Neural progenitor cell (in vitro differentiated cells): Measurements from ENCODE around the gene MACROD2. TPM values are rescaled to one million over a fixed set of nuclear protein-coding genes. Genes with fewer than 3 reads are reported as not detected.

Source experiments
- DNase-seq: peaks from one replicate; pipeline ENCODE4 v3.0.0-alpha.2; 2016; ENCODE audit warnings: low spot score
- H2AFZ ChIP-seq: fragments of 200-600 bp; sonication (generic); replicated peaks from 2 replicates; pipeline ENCODE4 v1.6.1; 2016; ENCODE audit warnings: antibody characterized with exemption
- H3F3A ChIP-seq: fragments of 200-600 bp; sonication (generic); 2 replicates; pipeline ENCODE4 v1.6.1; 2016; ENCODE audit warnings: antibody characterized with exemption, low read depth
- H3K27ac ChIP-seq: fragments of 200-600 bp; sonication (generic); 2 replicates; pipeline ENCODE4 v1.5.1; 2016; ENCODE audit warnings: mild to moderate bottlenecking
- H3K27me3 ChIP-seq: fragments of 200-600 bp; sonication (generic); 2 replicates; pipeline ENCODE4 v1.6.1; 2016; ENCODE audit warnings: mild to moderate bottlenecking, moderate library complexity
- H3K36me3 ChIP-seq: fragments of 200-600 bp; sonication (generic); 2 replicates; pipeline ENCODE4 v1.5.1; 2016
- H3K4me1 ChIP-seq: fragments of 200-600 bp; sonication (generic); 2 replicates; pipeline ENCODE4 v1.6.1; 2016; ENCODE audit warnings: mixed run types
- H3K4me2 ChIP-seq: fragments of 200-600 bp; sonication (generic); 2 replicates; pipeline ENCODE4 v1.6.1; 2016
- H3K4me3 ChIP-seq: fragments of 200-600 bp; sonication (generic); 2 replicates; pipeline ENCODE4 v1.5.1; 2016
- H3K79me2 ChIP-seq: fragments of 200-600 bp; sonication (generic); 2 replicates; pipeline ENCODE4 v1.6.1; 2016; ENCODE audit warnings: low read depth
- H3K9ac ChIP-seq: fragments of 200-600 bp; sonication (generic); 2 replicates; pipeline ENCODE4 v1.6.1; 2016
- H3K9me3 ChIP-seq: fragments of 200-600 bp; sonication (generic); 2 replicates; pipeline ENCODE4 v1.5.1; 2016; ENCODE audit warnings: low read depth
- H4K20me1 ChIP-seq: fragments of 200-600 bp; sonication (generic); 2 replicates; pipeline ENCODE4 v1.6.1; 2016; ENCODE audit warnings: low read depth
- H3K27ac Mint-ChIP-seq: 3 replicates; pipeline ENCODE4 v1.8.0; 2021; ENCODE audit warnings: mixed read lengths
- H3K27me3 Mint-ChIP-seq: 2 replicates; pipeline ENCODE4 v1.8.0; 2022; ENCODE audit warnings: low read depth, mild to moderate bottlenecking, inconsistent platforms, moderate library complexity, mixed read lengths; ENCODE audit not compliant: insufficient read depth
- H3K36me3 Mint-ChIP-seq: 3 replicates; pipeline ENCODE4 v1.8.0; 2021; ENCODE audit warnings: mixed read lengths
- H3K4me1 Mint-ChIP-seq: 3 replicates; pipeline ENCODE4 v1.8.0; 2021; ENCODE audit warnings: mixed read lengths
- H3K4me3 Mint-ChIP-seq: 3 replicates; pipeline ENCODE4 v1.8.0; 2021; ENCODE audit warnings: mild to moderate bottlenecking, moderate library complexity, mixed read lengths
- H3K9me3 Mint-ChIP-seq: 3 replicates; pipeline ENCODE4 v1.8.0; 2020; ENCODE audit warnings: mixed read lengths
- CTCF ChIP-seq: fragments of 200-600 bp; sonication (generic); IDR thresholded peaks from 2 replicates; pipeline ENCODE4 v1.5.1; 2017; ENCODE audit warnings: antibody characterized with exemption, mild to moderate bottlenecking
- EZH2 ChIP-seq: fragments of 200-600 bp; sonication (generic); IDR thresholded peaks from 2 replicates; pipeline ENCODE4 v1.6.1; 2017; ENCODE audit warnings: antibody characterized with exemption, mild to moderate bottlenecking, moderate library complexity
- EZH2phosphoT487 ChIP-seq: fragments of 200-600 bp; sonication (generic); IDR thresholded peaks from 2 replicates; pipeline ENCODE4 v1.6.1; 2017; ENCODE audit warnings: antibody characterized with exemption
- total RNA-seq: library from RNA; depleted of rRNA; stranded (reverse); fragments of >200 nt; gene quantifications from 2 replicates; pipeline ENCODE4 v1.2.3, GENCODE V29; 2015; ENCODE audit warnings: low replicate concordance

Gene MACROD2
- total RNA-seq, 1 donor from 2014 or later: 11.9 TPM

DNA sequence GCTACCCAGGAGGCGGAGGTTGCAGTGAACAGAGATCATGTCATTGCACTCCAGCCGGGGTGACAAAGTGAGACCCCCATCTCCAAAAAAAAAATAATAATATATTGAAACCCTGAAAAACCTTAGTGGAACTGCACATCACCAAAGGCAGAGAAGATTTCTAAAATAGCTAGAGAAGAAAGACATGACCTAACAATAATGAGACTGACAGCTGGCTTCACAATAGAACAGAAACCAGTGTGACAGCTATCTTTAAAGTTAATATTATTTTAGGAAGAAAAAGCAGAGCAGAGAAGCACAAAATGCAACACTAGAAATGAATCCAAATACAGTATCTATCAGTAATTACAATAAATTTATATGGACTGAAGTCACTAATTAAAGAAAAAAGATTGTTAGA, 409.2 kb downstream of the MACROD2 start:
- Histone ChIP-seq H3K9me3 (no peaks in the 10 kb centered on the region), H3K4me3 (no peak overlapping the region), H4K20me1 (no peaks in the 10 kb centered on the region), H3K4me2 (no peak overlapping the region), H3K36me3 (no peaks in the 10 kb centered on the region), H3K9ac (no peak overlapping the region), H3K27ac (no peak overlapping the region), H2AFZ (no peak overlapping the region), H3K79me2 (no peaks in the 10 kb centered on the region), H3K4me1 (peaks cover 26% of the 10 kb centered on the region), H3K27me3 (no peaks in the 10 kb centered on the region), H3F3A (no peaks in the 10 kb centered on the region)
- Mint-ChIP-seq H3K4me1 (peaks cover 22% of the 10 kb centered on the region), H3K27ac (no peak overlapping the region), H3K4me3 (no peak overlapping the region), H3K27me3 (peaks cover 3% of the 10 kb centered on the region), H3K9me3 (peaks cover 2% of the 10 kb centered on the region), H3K36me3 (no peaks in the 10 kb centered on the region)
- no peak for DNase-seq
- TF ChIP-seq CTCF: no peak
- TF ChIP-seq EZH2phosphoT487: no peak
- TF ChIP-seq EZH2: no peak

DNA sequence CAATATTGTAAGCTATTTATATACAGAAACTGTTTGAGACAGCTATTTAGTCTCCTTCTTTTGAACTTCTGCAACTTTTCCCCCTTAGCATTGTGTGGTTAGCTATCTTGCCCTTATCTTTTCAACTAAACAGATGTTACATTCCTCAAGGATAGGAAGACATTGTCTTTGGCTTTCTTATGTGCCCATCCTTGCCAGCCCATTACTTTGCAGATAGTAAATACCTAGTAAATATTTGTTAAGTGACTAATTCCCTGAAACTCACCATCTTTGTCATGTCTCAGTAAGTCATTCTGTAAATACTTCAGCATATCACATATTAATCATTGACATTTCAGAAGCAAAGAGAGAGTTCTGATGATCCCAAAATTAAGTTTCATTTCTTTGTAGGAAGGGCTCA, 411.2 kb downstream of the MACROD2 start:
- Mint-ChIP-seq H3K9me3 (peaks cover 2% of the 10 kb centered on the region), H3K4me1 (peaks cover 13% of the 10 kb centered on the region), H3K36me3 (no peaks in the 10 kb centered on the region), H3K27me3 (no peaks in the 10 kb centered on the region), H3K27ac (no peak overlapping the region), H3K4me3 (no peak overlapping the region)
- Histone ChIP-seq H3K9me3 (no peaks in the 10 kb centered on the region), H3K4me3 (no peak overlapping the region), H3K79me2 (no peaks in the 10 kb centered on the region), H3K9ac (no peak overlapping the region), H3K27ac (no peak overlapping the region), H3K4me1 (peaks cover 16% of the 10 kb centered on the region), H2AFZ (no peak overlapping the region), H3K27me3 (no peaks in the 10 kb centered on the region), H4K20me1 (no peaks in the 10 kb centered on the region), H3K36me3 (no peaks in the 10 kb centered on the region), H3K4me2 (no peak overlapping the region), H3F3A (no peaks in the 10 kb centered on the region)
- DNase-seq: no peak
- TF ChIP-seq EZH2phosphoT487 (no peak), EZH2 (no peak), CTCF (no peak)

DNA sequence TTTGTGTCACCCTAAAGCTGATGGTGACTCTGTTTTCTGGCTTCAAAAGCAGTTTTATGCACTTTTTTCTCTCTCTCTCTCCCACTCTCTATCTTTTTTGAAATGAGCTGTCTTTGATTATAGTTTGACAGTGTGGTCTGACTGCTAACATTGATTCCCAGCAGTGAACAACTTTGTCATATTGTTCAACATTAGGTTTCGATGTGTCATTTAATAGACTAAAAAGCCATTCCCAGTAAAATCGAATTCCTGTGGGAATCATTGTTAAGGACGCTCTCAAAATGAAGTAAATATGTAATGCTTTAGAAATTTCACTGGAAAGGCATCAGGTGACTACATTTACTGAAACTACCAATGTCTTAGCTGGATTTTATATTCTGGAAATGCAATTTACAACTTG, 412.0 kb downstream of the MACROD2 start:
- H3K9ac ChIP-seq: no peak overlapping the region
- DNase-seq: no peak
- no peak for TF ChIP-seq CTCF
- no peak for TF ChIP-seq EZH2
- TF ChIP-seq EZH2phosphoT487: no peak

More for the DNA sequence above, 412.0 kb downstream of the MACROD2 start:
- peaks cover 6% of the 10 kb centered on the region for H3K4me1 Mint-ChIP-seq
- Histone ChIP-seq H3K27me3 (no peaks in the 10 kb centered on the region), H2AFZ (no peak overlapping the region), H3K27ac (no peak overlapping the region), H4K20me1 (no peaks in the 10 kb centered on the region), H3K4me1 (peaks cover 8% of the 10 kb centered on the region), H3K4me3 (no peak overlapping the region), H3K4me2 (no peak overlapping the region), H3F3A (no peaks in the 10 kb centered on the region), H3K36me3 (no peaks in the 10 kb centered on the region), H3K9me3 (no peaks in the 10 kb centered on the region), H3K79me2 (no peaks in the 10 kb centered on the region)
- H3K27me3 Mint-ChIP-seq: no peaks in the 10 kb centered on the region
- H3K36me3 Mint-ChIP-seq: no peaks in the 10 kb centered on the region
- no peak overlapping the region for H3K4me3 Mint-ChIP-seq
- no peak overlapping the region for H3K27ac Mint-ChIP-seq
- H3K9me3 Mint-ChIP-seq: peaks cover 2% of the 10 kb centered on the region
